NCI-H2081 treated with DMSO at 0.1 percent for 48 hours (cell line): Measurements from ENCODE around the gene AATK.

ENCODE experiments used
- DNase-seq: peaks from one replicate; lab custom pipeline; 2025; lab: John Stamatoyannopoulos, UW

Gene AATK

DNA sequence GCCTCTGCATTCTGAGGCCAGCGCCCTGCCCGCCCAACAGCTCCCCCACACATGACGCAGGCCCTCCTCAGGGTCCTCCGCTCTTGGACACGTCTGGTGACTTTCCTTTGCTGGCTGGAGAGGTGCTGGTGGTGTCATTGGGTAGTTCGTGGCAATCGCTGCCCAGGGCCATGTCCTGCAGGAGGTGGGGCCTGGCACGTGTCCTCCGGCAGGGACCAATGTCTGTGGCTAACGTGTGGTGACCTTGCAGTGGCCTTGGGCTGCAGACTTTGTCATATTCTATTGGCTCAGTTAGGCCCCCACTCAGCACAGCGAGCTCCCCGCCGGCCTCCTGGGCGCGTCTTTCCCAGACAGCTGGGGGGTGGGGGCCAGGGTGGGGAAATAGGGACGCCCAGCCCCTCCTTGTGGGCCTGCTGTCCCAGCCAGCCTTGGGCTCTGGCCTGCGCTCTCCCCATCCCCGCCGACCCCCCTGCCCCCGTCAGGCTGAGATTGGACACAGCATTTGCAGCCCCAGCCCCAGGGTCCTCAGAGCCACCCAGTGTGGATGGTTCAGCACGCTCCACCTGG lies 52.8 kb downstream of the AATK start:
- no peak for DNase-seq

DNA sequence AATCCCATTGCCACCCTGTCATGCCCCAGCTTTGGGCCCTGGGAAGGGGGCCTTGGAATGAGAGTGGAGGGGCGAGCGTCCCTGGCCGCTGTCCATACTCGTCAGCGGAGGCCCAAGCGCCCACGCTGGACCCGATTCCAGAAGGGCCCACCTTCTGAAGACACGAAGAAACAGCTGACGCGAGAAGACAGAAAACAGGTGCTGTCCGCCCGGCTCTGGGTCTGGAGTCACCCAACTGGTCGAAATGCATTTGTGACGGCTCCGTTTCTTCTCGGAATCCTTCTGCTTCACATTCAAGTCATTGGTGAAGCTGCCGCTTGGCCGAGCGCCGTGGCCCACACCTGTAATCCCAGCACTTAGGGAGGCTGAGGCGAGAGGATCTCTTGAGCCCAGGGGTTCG lies 53.6 kb downstream of the AATK start:
- DNase-seq, result no peak

GRCh38 chr17:81111066-81111465 lies 55.0 kb downstream of the AATK start:
- DNase-seq, result no peak

- DNase-seq, result no peak
Observed at GRCh38 chr17:81110488-81111040, 55.5 kb downstream of the AATK start.

DNA sequence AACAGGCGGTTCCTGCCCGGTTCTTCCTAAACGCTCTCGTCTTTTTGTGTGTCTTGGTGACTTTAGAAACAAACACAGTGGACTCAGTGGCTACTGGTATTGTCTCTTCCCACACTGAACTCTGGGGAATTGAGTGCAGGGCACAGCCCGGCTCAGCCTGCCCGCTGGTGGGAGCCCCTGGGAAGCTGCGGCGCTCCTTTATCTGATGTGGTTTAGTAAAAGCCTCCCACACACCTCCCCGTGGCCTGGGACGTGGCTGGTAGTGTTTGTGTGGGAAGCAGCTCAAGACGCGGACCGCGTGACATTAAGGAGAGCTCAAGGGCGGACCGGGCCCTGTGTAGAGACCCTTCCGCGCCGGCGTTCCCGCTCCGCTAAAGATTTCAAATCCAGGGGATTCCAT lies 56.1 kb downstream of the AATK start:
- DNase-seq, result no peak

DNA sequence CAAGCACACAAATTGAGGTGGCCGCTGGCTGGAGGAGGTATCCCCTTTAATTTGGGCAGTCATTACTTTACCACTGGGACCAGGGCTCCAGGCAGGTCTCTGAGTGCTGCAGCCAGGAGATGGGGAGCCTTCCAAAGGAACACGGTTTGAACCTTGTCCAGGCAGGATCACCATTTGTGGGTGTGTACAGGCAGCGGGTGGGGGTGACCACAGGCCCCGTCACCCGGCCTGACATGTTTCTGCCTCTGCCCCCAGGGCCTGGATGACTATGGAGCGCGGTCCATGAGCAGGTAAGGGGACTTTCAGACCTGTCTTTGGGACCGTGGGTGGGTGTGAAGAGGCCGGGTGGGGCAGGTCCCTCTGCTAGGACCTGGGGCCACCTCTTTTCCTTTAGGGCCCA lies 57.8 kb downstream of the AATK start:
- DNase-seq, result no peak

GRCh38 chr17:81106716-81107115 lies 59.3 kb downstream of the AATK start:
- DNase-seq, result no peak

DNA sequence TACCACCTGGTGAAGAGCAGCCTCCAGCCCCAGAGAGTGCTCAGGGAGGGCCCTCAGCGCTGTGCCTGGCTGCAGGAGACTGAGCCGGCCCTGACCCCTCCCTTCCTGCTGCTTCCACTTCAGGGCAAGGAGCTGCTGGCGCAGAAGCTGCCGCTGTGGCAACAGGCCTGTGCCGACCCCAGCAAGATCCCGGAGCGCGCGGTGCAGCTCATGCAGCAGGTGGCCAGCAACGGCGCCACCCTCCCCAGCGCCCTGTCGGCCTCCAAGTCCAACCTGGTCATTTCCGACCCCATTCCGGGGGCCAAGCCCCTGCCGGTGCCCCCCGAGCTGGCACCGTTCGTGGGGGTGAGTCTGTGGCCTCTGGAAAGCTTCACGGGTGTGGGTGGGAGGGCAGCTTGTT lies 62.6 kb downstream of the AATK start:
- no peak for DNase-seq

GRCh38 chr17:81102869-81103268 lies 63.2 kb downstream of the AATK start:
- DNase-seq, result no peak

- DNase-seq, result no peak
Observed at GRCh38 chr17:81102352-81102751, 63.7 kb downstream of the AATK start.

- DNase-seq, result peak; percentile 32
Observed at GRCh38 chr17:81101614-81102306, 64.3 kb downstream of the AATK start.

- DNase-seq, result no peak
Observed at GRCh38 chr17:81100668-81101067, 65.4 kb downstream of the AATK start.

GRCh38 chr17:81099888-81100287 lies 66.1 kb downstream of the AATK start:
- no peak for DNase-seq

DNA sequence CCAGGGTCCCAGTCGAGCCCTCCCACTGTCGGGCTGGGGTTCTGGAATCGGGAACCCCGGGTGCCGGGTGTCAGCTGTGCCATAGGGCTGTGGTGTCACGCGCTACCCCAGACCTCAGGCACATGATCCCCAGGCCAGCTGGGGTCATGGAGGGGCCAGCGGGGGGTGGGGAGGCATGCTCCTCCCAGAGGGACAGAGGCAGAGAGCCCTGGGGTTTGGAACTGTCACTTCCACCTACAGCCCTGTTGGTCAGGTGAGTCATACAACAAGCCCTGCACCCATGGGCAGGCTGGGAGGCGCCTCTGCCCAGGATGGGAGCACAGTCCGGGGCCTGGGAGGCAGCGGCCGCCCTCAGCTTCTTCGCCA lies 68.1 kb downstream of the AATK start:
- no peak for DNase-seq

GRCh38 chr17:81097134-81097942 lies 68.7 kb downstream of the AATK start:
- no peak for DNase-seq

DNA sequence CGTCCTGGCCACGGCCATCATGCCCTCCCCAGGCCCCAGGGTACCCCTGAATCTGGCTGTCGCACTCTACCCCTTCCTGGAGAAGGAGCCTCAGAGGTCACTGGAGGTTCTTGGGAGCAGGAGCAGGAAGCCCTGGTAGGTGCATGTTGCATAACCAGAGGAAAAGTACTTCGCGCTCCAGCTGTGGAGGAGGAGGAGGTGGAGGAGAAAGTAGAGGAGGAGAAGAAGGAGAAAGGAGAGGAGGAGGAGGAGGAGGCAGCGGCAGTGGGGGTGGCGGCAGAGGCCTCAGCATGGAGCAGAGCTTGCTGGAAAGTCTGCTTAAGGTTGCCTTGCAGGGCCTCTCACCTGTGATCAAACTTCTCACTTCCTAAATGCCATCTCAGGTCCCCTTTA lies 69.3 kb downstream of the AATK start:
- no peak for DNase-seq

DNA sequence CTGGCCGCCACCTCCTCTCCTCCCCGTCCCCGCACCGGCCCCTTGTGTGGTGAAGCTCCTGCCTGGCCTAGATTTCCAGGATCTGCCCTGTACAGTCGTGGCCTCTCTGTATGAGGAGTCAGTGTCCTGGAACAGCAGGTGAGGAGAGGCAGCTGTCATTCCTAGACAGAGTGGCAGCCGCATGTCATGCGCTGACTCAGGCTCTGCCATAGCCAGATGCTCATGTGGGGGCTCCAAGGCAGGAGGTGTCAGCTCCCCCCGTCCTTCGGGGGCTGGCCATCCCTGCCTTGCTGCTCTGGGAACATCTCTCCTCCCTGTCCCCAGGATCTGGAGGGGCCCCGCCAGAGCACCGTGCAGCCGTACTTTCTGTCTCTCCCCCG lies 70.6 kb downstream of the AATK start:
- no peak for DNase-seq

GRCh38 chr17:81094509-81095382 lies 71.3 kb downstream of the AATK start:
- peak; percentile 5 for DNase-seq

GRCh38 chr17:81093619-81094508 lies 72.2 kb downstream of the AATK start:
- DNase-seq, result no peak

GRCh38 chr17:81092518-81093095 lies 73.4 kb downstream of the AATK start:
- DNase-seq, result no peak
